Endothelial cell (in vitro differentiated cells): ENCODE data around the gene FAM83F. TPM values are rescaled to one million over a fixed set of nuclear protein-coding genes. Genes with fewer than 3 reads are reported as not detected.

Experiments
- DNase-seq: peaks from one replicate; pipeline ENCODE4 v3.0.0; 2021; ENCODE audit warnings: low spot score
- H3K27ac Mint-ChIP-seq: one replicate; pipeline ENCODE4 v1.8.0; 2021; ENCODE audit warnings: mixed read lengths, inconsistent platforms; ENCODE audit not compliant: unreplicated experiment
- H3K27me3 Mint-ChIP-seq: one replicate; pipeline ENCODE4 v1.8.0; 2021; ENCODE audit warnings: mild to moderate bottlenecking, moderate library complexity, mixed read lengths, inconsistent platforms; ENCODE audit not compliant: unreplicated experiment
- H3K36me3 Mint-ChIP-seq: one replicate; pipeline ENCODE4 v1.8.0; 2021; ENCODE audit warnings: mild to moderate bottlenecking, low read depth, mixed read lengths, inconsistent platforms; ENCODE audit not compliant: unreplicated experiment
- H3K4me1 Mint-ChIP-seq: one replicate; pipeline ENCODE4 v1.8.0; 2021; ENCODE audit warnings: mild to moderate bottlenecking, mixed read lengths, inconsistent platforms; ENCODE audit not compliant: unreplicated experiment
- H3K4me3 Mint-ChIP-seq: one replicate; pipeline ENCODE4 v1.8.0; 2021; ENCODE audit warnings: mild to moderate bottlenecking, mixed read lengths, inconsistent platforms; ENCODE audit not compliant: unreplicated experiment
- H3K9me3 Mint-ChIP-seq: one replicate; pipeline ENCODE4 v1.8.0; 2021; ENCODE audit warnings: mixed read lengths, inconsistent platforms; ENCODE audit not compliant: unreplicated experiment
- CTCF ChIP-seq: fragments of 200-600 bp; sonication (generic); IDR thresholded peaks from one replicate; pipeline ENCODE4 v1.5.0; 2021; ENCODE audit warnings: antibody characterized with exemption; ENCODE audit not compliant: unreplicated experiment
- total RNA-seq: library from RNA; stranded (reverse); fragmentation: NEBNext Ultra II Directional; extraction: Animal tissue kit (Norgen Biotek cat#: 25700); gene quantifications from one replicate; pipeline ENCODE4 v1.2.1, GENCODE V29; 2021; ENCODE audit not compliant: unreplicated experiment

The FAM83F gene
- total RNA-seq, 1 donor from 2014 or later = 3.5 TPM

- peaks cover 7% of the 10 kb centered on the region for H3K27me3 Mint-ChIP-seq
- no peak for TF ChIP-seq CTCF
Observed at GRCh38 chr22:40041366-40042137, 46.8 kb downstream of the FAM83F start.

GRCh38 chr22:40042312-40042711 lies 47.6 kb downstream of the FAM83F start:
- H3K4me1 Mint-ChIP-seq = peaks cover 15% of the 10 kb centered on the region
- H3K36me3 Mint-ChIP-seq = no peaks in the 10 kb centered on the region
- no peak overlapping the region for H3K4me3 Mint-ChIP-seq
- no peak overlapping the region for H3K27ac Mint-ChIP-seq
- peaks cover 7% of the 10 kb centered on the region for H3K27me3 Mint-ChIP-seq
- DNase-seq = no peak
- no peak for TF ChIP-seq CTCF
- no peaks in the 10 kb centered on the region for H3K9me3 Mint-ChIP-seq

More at GRCh38 chr22:40041366-40042137, 46.8 kb downstream of the FAM83F start:
- Mint-ChIP-seq H3K27ac (no peak overlapping the region), H3K4me1 (peaks cover 15% of the 10 kb centered on the region), H3K4me3 (no peak overlapping the region), H3K9me3 (no peaks in the 10 kb centered on the region), H3K36me3 (no peaks in the 10 kb centered on the region)
- no peak for DNase-seq

GRCh38 chr22:40043081-40043480 lies 48.3 kb downstream of the FAM83F start:
- peaks cover 7% of the 10 kb centered on the region for H3K27me3 Mint-ChIP-seq
- H3K36me3 Mint-ChIP-seq = no peaks in the 10 kb centered on the region
- no peaks in the 10 kb centered on the region for H3K9me3 Mint-ChIP-seq
- TF ChIP-seq CTCF = no peak
- DNase-seq = no peak
- H3K27ac Mint-ChIP-seq = peak overlapping the region; percentile 49
- peak overlapping the region; percentile 65 for H3K4me3 Mint-ChIP-seq
- peaks cover 15% of the 10 kb centered on the region for H3K4me1 Mint-ChIP-seq

- no peak for TF ChIP-seq CTCF
- H3K27me3 Mint-ChIP-seq = peaks cover 7% of the 10 kb centered on the region
- H3K27ac Mint-ChIP-seq = peak overlapping the region; percentile 98
- H3K36me3 Mint-ChIP-seq = no peaks in the 10 kb centered on the region
- H3K4me1 Mint-ChIP-seq = peaks cover 18% of the 10 kb centered on the region
- H3K9me3 Mint-ChIP-seq = no peaks in the 10 kb centered on the region
- peak overlapping the region; percentile 97 for H3K4me3 Mint-ChIP-seq
- DNase-seq = no peak
Observed at GRCh38 chr22:40043793-40044101, 49.0 kb downstream of the FAM83F start.

- H3K27ac Mint-ChIP-seq = peak overlapping the region; percentile 98
- TF ChIP-seq CTCF = no peak
- no peaks in the 10 kb centered on the region for H3K9me3 Mint-ChIP-seq
- peak overlapping the region; percentile 97 for H3K4me3 Mint-ChIP-seq
- H3K4me1 Mint-ChIP-seq = peaks cover 18% of the 10 kb centered on the region
- peak; percentile 97 for DNase-seq
- H3K36me3 Mint-ChIP-seq = no peaks in the 10 kb centered on the region
- peaks cover 7% of the 10 kb centered on the region for H3K27me3 Mint-ChIP-seq
Observed at GRCh38 chr22:40044102-40044869, 49.5 kb downstream of the FAM83F start.
